ENCODE measurements around the gene EEF2K. TPM values are rescaled to one million over a fixed set of nuclear protein-coding genes. Genes with fewer than 3 reads are reported as not detected.

Gene EEF2K
- total RNA-seq, 5 donors from 2014 or later (not counting 1 experiment from before 2014, with no cell fraction given), result 15.5 to 21.5 (median 21.0) TPM

DNA sequence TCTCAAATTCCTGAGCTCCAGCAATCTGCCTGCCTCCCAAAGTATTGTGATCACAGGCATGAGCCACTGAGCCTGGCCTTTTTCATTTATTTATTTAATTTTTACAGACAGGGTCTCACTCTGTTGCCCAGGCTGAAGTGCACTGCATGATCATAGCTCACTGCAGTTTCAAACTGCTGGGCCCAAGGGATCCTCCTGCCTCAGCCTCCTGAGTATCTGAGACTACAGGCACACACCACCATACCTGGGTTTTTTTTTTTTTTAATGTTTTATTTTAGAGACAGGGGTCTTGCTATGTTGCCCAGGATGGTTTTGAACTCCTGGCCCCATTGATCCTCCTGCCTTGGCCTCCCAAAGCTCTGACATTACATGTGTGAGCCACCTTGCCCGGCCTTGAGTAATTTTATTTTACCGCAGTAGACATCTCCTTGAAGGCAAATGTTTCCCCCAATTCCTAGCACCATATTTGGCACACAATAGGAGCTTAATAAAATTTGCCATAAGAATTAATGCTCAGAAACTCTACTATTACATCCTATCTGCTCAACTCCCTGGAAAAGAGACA is 1.9 kb upstream of the EEF2K start:
- WGBS (ENCODE audit: insufficient coverage), result no CpG with 5 or more reads among the region's 2 CpGs
- ATAC-seq (replicated peaks in 1 of 4) (no peak), DNase-seq (no peak)
- Histone ChIP-seq H3K4me1 (ENCODE audit: control insufficient read depth in 1 of 2, extremely low read depth in 1 of 2, insufficient read depth in 2 of 2, low read length in 2 of 2) (peaks cover 6 to 24% of the 10 kb centered on the region in 2 experiments), H3K9me3 (no peaks in the 10 kb centered on the region), H3K27me3 (replicated peaks in 1 of 2; ENCODE audit: control insufficient read depth in 2 of 2, extremely low read depth in 1 of 2, insufficient read depth in 2 of 2, low read length in 1 of 2) (no peaks in the 10 kb centered on the region), H3K4me3 (ENCODE audit: control insufficient read depth in 1 of 2, extremely low read depth in 1 of 2, low read length in 1 of 2) (no peak overlapping the region), H3K36me3 (ENCODE audit: control insufficient read depth in 2 of 2, extremely low read depth in 1 of 2, insufficient read depth in 1 of 2, low read length in 1 of 2) (no peaks in the 10 kb centered on the region), H3K27ac (ENCODE audit: low read length) (no peak overlapping the region)
- CTCF ChIA-PET, result interaction anchor here (0.7 to 0.9 kb wide), 4 partner anchors 8 to 236 kb away, joined by 3 to 5 read pairs (median 3); no protein-coding TSS in a partner anchor
- no peaks in the 10 kb centered on the region for H3K9me3 Mint-ChIP-seq
- peaks cover 19 to 28% (median 24%) of the 10 kb centered on the region in 3 donors for H3K4me1 Mint-ChIP-seq
- POLR2A ChIA-PET, result interaction anchor here (0.5 to 1.0 kb wide), 4 partner anchors 10 to 260 kb away, joined by 3 to 6 read pairs (median 4); no protein-coding TSS in a partner anchor
- no peaks in the 10 kb centered on the region for H3K27me3 Mint-ChIP-seq
- H3K36me3 Mint-ChIP-seq, result no peaks in the 10 kb centered on the region
- no peak overlapping the region for H3K27ac Mint-ChIP-seq
- no peak overlapping the region for H3K4me3 Mint-ChIP-seq

DNA sequence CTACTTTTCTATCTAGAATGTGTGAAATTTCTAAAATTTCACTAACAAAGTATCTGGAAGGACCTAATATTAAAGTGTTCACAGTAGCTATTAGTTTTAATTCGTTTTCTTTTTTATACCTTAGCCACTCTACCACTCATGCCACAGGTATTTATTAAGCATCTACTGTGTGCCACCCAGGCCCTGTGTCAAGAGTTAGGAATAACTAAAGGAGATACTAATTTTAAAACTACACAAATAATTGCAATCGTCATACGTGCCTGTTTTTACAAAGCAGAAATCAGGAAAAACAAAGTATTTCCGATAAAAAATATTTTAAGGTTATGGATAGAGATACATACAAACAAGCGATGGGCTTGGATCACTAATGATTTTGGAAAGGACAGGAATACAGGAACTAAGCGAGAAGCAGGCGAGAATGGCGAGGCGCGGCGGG is 483 bp upstream of the EEF2K start:
- Histone ChIP-seq H3K4me3 (ENCODE audit: control insufficient read depth in 1 of 2, extremely low read depth in 1 of 2, low read length in 1 of 2) (peak overlapping the region; percentile 52 to 67), H3K36me3 (ENCODE audit: control insufficient read depth in 2 of 2, extremely low read depth in 1 of 2, insufficient read depth in 1 of 2, low read length in 1 of 2) (no peaks in the 10 kb centered on the region), H3K27ac (ENCODE audit: low read length) (peak overlapping the region; percentile 58), H3K4me1 (ENCODE audit: control insufficient read depth in 1 of 2, extremely low read depth in 1 of 2, insufficient read depth in 2 of 2, low read length in 2 of 2) (peaks cover 6 to 24% of the 10 kb centered on the region in 2 experiments), H3K9me3 (no peaks in the 10 kb centered on the region), H3K27me3 (replicated peaks in 1 of 2; ENCODE audit: control insufficient read depth in 2 of 2, extremely low read depth in 1 of 2, insufficient read depth in 2 of 2, low read length in 1 of 2) (no peaks in the 10 kb centered on the region)
- CTCF ChIA-PET, result interaction anchor here (0.5 to 1.3 kb wide), 4 partner anchors 9 to 555 kb away, joined by 3 to 9 read pairs (median 4); no protein-coding TSS in a partner anchor
- no peak for DNase-seq
- Mint-ChIP-seq H3K9me3 (no peaks in the 10 kb centered on the region), H3K27me3 (no peaks in the 10 kb centered on the region), H3K4me1 (peaks cover 26 to 33% (median 28%) of the 10 kb centered on the region in 3 donors), H3K27ac (peak overlapping the region; percentile 66 to 81), H3K36me3 (peaks cover 1% of the 10 kb centered on the region), H3K4me3 (peak overlapping the region; percentile 85 to 97 (median 93))
- 11% methylated on average over 7 of the region's 11 CpGs for WGBS (ENCODE audit: insufficient coverage)
- no peak for ATAC-seq (replicated peaks in 1 of 4)
- POLR2A ChIA-PET, result interaction anchor here in 1 of 2 donors (1.3 kb wide), 1 partner anchor 14 kb away, joined by 7 read pairs; no protein-coding TSS in a partner anchor

DNA sequence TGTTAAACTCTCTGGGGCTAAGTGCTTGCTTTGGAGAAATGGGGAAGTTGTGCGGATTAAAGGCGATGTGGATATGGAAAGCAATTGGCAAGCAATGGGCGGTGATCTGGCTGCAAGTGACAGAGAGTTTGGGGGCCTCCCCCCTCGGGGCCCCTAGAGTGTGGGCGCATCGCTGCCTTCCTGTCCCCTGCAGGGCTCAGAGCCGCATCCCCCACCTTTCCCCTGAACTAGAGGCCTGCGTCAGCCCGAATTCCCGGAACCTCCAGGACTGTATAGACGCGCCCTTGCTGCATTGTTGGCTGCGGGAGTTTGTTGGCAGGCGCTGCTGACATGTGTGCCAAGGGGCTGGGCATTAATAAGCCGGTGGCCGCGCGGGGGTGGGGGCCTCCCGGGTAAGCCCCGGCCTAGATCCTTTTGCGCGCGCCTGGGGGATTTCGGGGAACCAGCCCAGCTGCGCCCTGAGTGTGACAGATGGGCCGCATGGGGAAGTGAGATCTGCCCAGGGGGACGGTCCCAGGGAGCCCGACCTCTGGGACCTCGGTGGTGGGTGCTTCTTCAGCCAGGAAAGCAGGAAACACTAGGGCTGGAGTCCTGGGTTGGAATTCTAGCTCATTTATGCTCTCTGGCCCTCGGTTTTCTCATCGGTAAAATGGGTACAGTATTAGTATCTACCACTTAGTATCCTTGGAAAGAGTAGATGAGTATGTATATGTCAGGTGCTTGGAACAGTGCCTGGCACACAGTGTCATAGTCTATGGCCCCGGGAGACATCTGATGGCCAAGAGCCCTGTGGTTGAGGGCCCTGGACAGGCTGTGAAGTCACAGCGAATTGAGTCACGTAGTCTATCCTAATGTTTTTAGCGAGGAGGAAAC is 1.0 kb downstream of the EEF2K start:
- H3K4me3 ChIP-seq (ENCODE audit: control insufficient read depth in 1 of 2, extremely low read depth in 1 of 2, low read length in 1 of 2), result peak overlapping the region; percentile 52 to 67
- peak; percentile 40 to 52 (median 46) for ATAC-seq (replicated peaks in 1 of 4)
- CTCF ChIA-PET, result interaction anchor here in 1 of 2 donors (0.6 to 0.8 kb wide), 2 partner anchors 19 to 198 kb away, joined by 3 read pairs; no protein-coding TSS in a partner anchor
- DNase-seq, result peak in 33 of 35 experiments; percentile 11 to 76 (median 54)
- WGBS (ENCODE audit: insufficient coverage), result 3% methylated on average over 28 of the region's 35 CpGs
- Mint-ChIP-seq H3K4me1 (peaks cover 29 to 45% (median 31%) of the 10 kb centered on the region in 3 donors), H3K36me3 (peaks cover 9% of the 10 kb centered on the region), H3K4me3 (peak overlapping the region; percentile 85 to 97 (median 93)), H3K9me3 (no peaks in the 10 kb centered on the region), H3K27me3 (no peaks in the 10 kb centered on the region), H3K27ac (peak overlapping the region; percentile 48 to 59)
- no peak overlapping the region for H3K27ac ChIP-seq (ENCODE audit: low read length)
- H3K4me1 ChIP-seq (ENCODE audit: control insufficient read depth in 1 of 2, extremely low read depth in 1 of 2, insufficient read depth in 2 of 2, low read length in 2 of 2), result peaks cover 6 to 26% of the 10 kb centered on the region in 2 experiments
- POLR2A ChIA-PET, result interaction anchor here (0.6 to 1.3 kb wide), 6 partner anchors 11 to 129 kb away, joined by 3 to 7 read pairs (median 4); no protein-coding TSS in a partner anchor
- H3K9me3 ChIP-seq, result no peaks in the 10 kb centered on the region
- H3K36me3 ChIP-seq (ENCODE audit: control insufficient read depth in 2 of 2, extremely low read depth in 1 of 2, insufficient read depth in 1 of 2, low read length in 1 of 2), result peaks cover 2 to 4% of the 10 kb centered on the region in 2 donors
- H3K27me3 ChIP-seq (replicated peaks in 1 of 2; ENCODE audit: control insufficient read depth in 2 of 2, extremely low read depth in 1 of 2, insufficient read depth in 2 of 2, low read length in 1 of 2), result no peaks in the 10 kb centered on the region

DNA sequence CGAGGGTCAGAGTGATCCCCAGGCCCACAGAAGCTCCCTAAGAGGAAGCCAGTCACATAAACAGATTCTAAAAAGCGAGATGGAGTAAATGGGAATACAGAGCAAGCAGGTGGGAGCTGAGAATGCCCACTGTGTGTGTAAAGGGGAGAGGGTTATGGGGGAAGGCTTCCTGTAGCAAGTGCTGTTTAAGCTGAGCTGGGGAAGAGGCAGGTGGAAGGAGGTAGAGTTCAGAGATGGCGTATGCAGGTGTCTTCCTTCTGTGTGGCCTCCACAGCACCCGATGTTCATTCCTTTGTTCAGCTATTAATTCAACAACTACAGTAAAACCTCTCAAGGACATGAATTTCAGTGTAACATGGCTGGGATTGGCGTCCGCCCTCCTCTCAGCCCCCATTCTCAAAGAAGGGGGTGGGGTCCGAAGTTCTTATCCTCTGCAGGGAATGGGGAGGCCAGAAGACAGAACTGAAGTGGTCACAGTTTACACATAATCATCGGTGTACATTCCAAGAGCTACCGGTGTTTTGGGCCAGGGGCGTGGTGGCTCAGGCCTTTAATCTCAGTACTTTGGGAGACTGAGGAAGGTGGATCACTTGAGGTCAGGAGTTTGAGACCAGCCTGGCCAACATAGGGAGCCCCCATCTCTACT is 1.8 kb downstream of the EEF2K start:
- H3K36me3 ChIP-seq (ENCODE audit: control insufficient read depth in 2 of 2, extremely low read depth in 1 of 2, insufficient read depth in 1 of 2, low read length in 1 of 2), result peaks cover 2 to 4% of the 10 kb centered on the region in 2 donors
- DNase-seq, result no peak
- H3K27ac ChIP-seq (ENCODE audit: low read length), result no peak overlapping the region
- ATAC-seq (replicated peaks in 1 of 4), result no peak
- peaks cover 12% of the 10 kb centered on the region for H3K36me3 Mint-ChIP-seq
- H3K4me1 ChIP-seq (ENCODE audit: control insufficient read depth in 1 of 2, extremely low read depth in 1 of 2, insufficient read depth in 2 of 2, low read length in 2 of 2), result peaks cover 6 to 26% of the 10 kb centered on the region in 2 experiments
- H3K4me1 Mint-ChIP-seq, result peaks cover 29 to 45% (median 31%) of the 10 kb centered on the region in 3 donors
- H3K9me3 Mint-ChIP-seq, result no peaks in the 10 kb centered on the region
- H3K27me3 Mint-ChIP-seq, result no peaks in the 10 kb centered on the region
- H3K4me3 ChIP-seq (ENCODE audit: control insufficient read depth in 1 of 2, extremely low read depth in 1 of 2, low read length in 1 of 2), result peak overlapping the region; percentile 52 to 67
- H3K9me3 ChIP-seq, result no peaks in the 10 kb centered on the region
- no peaks in the 10 kb centered on the region for H3K27me3 ChIP-seq (replicated peaks in 1 of 2; ENCODE audit: control insufficient read depth in 2 of 2, extremely low read depth in 1 of 2, insufficient read depth in 2 of 2, low read length in 1 of 2)
- CTCF ChIA-PET, result interaction anchor here in 1 of 2 donors (0.5 to 1.3 kb wide), 4 partner anchors 11 to 199 kb away, joined by 3 to 6 read pairs (median 4); no protein-coding TSS in a partner anchor
- POLR2A ChIA-PET, result interaction anchor here (0.6 to 0.7 kb wide), 3 partner anchors 11 to 130 kb away, joined by 3 to 7 read pairs (median 7); no protein-coding TSS in a partner anchor
- H3K4me3 Mint-ChIP-seq, result peak overlapping the region; percentile 85 to 97 (median 93)
- H3K27ac Mint-ChIP-seq, result peak overlapping the region in 1 of 2 donors; percentile 59
- 100% methylated on average over 2 of the region's 10 CpGs for WGBS (ENCODE audit: insufficient coverage)

DNA sequence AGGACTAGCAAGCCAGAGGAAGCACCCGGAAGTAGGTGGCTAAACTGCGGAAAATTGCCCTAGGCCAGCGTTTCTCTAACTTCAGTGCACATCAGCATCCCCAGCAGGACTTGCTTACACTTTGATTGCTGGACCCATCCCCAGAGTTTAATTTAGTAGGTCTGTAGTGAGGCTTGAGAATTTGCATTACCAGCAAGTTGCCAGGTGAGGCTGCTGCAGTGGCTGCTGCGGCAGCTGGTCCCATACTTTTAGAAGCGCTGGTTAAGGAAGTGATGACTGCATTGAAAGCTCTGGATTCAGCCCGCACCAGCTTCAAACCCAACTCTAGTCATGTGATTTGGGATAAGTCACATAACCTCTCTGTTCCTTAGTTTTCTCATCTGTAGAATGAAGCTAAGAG is 4.2 kb downstream of the EEF2K start:
- Histone ChIP-seq H3K9me3 (no peaks in the 10 kb centered on the region), H3K27ac (ENCODE audit: low read length) (no peak overlapping the region), H3K27me3 (replicated peaks in 1 of 2; ENCODE audit: control insufficient read depth in 2 of 2, extremely low read depth in 1 of 2, insufficient read depth in 2 of 2, low read length in 1 of 2) (no peaks in the 10 kb centered on the region), H3K4me1 (ENCODE audit: control insufficient read depth in 1 of 2, extremely low read depth in 1 of 2, insufficient read depth in 2 of 2, low read length in 2 of 2) (peaks cover 6 to 26% of the 10 kb centered on the region in 2 experiments), H3K4me3 (ENCODE audit: control insufficient read depth in 1 of 2, extremely low read depth in 1 of 2, low read length in 1 of 2) (no peak overlapping the region), H3K36me3 (ENCODE audit: control insufficient read depth in 2 of 2, extremely low read depth in 1 of 2, insufficient read depth in 1 of 2, low read length in 1 of 2) (peaks cover 4 to 10% of the 10 kb centered on the region in 2 donors)
- ATAC-seq (replicated peaks in 1 of 4) (no peak), DNase-seq (no peak)
- 100% methylated on average over 4 of the region's 6 CpGs for WGBS (ENCODE audit: insufficient coverage)
- no peaks in the 10 kb centered on the region for H3K9me3 Mint-ChIP-seq
- H3K4me3 Mint-ChIP-seq, result no peak overlapping the region
- H3K36me3 Mint-ChIP-seq, result peaks cover 28% of the 10 kb centered on the region
- peak overlapping the region in 1 of 2 donors; percentile 49 for H3K27ac Mint-ChIP-seq
- ChIA-PET POLR2A (no interaction called here), CTCF (no interaction called here)
- no peaks in the 10 kb centered on the region for H3K27me3 Mint-ChIP-seq
- H3K4me1 Mint-ChIP-seq, result peaks cover 34 to 45% (median 37%) of the 10 kb centered on the region in 3 donors
